Astrocyte of the spinal cord (primary cell): Measurements from ENCODE around the gene ZSCAN20.

ENCODE experiments used
- DNase-seq: peaks from one replicate; pipeline ENCODE4 v3.0.0; 2011; ENCODE audit warnings: low read depth, low spot score
- H3K4me3 ChIP-seq: 2 replicates; pipeline ENCODE4 v1.5.1; 2011; ENCODE audit warnings: low read depth, mild to moderate bottlenecking, low read length, moderate library complexity
- in situ Hi-C: cut with HindIII; loops from 2 replicates; pipeline ENCODE4 v1.10.0; 2017; ENCODE audit warnings: low sequenced_read_pairs
- TF ChIP-seq, protein P1 (sequence below): IDR thresholded peaks from 2 replicates; pipeline ENCODE4 v1.5.1; 2012; ENCODE audit warnings: low read depth, mild to moderate bottlenecking, low read length, inconsistent platforms

Gene ZSCAN20

DNA sequence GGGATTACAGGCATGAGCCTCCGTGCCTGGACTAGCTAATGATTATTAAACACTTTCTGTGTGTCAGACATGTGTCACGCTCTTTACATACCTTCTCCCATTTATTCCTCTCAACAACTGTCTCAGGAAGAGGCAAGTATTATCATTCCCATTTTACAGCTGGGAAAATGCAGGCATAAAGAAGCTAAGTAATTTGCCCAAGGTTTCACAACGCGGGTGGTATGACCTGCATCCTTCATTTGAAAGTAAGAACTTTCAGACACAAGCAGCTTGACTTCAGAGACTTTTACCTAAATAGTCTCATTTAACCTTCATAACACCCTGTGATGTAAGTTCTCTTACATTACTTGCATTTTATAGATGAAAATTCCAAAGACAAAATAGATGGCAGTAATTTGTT is 1.0 kb upstream of the ZSCAN20 start:
- no peak overlapping the region for H3K4me3 ChIP-seq
- DNase-seq: no peak
- TF ChIP-seq, protein P1, sequence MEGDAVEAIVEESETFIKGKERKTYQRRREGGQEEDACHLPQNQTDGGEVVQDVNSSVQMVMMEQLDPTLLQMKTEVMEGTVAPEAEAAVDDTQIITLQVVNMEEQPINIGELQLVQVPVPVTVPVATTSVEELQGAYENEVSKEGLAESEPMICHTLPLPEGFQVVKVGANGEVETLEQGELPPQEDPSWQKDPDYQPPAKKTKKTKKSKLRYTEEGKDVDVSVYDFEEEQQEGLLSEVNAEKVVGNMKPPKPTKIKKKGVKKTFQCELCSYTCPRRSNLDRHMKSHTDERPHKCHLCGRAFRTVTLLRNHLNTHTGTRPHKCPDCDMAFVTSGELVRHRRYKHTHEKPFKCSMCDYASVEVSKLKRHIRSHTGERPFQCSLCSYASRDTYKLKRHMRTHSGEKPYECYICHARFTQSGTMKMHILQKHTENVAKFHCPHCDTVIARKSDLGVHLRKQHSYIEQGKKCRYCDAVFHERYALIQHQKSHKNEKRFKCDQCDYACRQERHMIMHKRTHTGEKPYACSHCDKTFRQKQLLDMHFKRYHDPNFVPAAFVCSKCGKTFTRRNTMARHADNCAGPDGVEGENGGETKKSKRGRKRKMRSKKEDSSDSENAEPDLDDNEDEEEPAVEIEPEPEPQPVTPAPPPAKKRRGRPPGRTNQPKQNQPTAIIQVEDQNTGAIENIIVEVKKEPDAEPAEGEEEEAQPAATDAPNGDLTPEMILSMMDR: no peak
- in situ Hi-C loops: no loop called here

DNA sequence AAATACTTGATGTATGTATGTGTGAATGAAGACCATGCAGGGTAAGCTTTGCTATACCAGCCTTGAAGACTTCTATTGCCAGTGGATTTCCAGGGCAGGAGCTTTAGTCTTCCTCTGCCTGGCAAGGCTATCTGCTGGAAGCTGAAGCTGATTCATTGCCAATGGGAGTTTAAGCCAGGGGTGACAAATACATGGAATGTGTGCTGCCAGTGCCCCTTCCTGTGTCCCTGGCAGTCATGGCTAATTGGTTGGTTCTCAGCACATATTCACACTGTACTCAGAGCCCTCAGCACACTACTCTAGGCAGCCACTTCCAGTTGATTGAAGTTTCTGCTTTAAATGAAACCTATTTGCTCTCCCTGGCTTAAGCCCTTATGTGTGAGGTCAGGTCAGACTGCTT is 1.5 kb downstream of the ZSCAN20 start:
- DNase-seq: no peak
- TF ChIP-seq, protein P1: no peak
- H3K4me3 ChIP-seq: no peak overlapping the region
- in situ Hi-C loops: no loop called here

DNA sequence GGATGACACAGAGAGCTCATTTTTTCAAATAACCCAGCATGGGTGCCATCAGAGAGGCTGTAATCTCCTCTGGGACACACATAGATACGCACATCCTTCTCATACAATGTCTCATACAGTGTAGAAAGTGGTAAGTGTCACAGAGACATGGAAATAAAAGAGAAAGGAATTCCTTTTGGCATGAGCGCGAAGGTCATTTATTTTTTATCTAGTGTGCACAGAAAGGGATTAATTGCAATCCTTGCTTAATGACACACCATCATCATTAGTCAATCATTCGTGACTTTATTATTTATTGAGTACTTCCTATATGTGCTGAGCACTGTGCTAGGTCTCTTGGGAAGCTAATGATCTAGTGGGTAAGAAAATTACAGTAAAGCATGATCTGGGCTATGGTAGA is 5.0 kb downstream of the ZSCAN20 start:
- H3K4me3 ChIP-seq: no peak overlapping the region
- TF ChIP-seq, protein P1: no peak
- no peak for DNase-seq
- in situ Hi-C loops: no loop called here

DNA sequence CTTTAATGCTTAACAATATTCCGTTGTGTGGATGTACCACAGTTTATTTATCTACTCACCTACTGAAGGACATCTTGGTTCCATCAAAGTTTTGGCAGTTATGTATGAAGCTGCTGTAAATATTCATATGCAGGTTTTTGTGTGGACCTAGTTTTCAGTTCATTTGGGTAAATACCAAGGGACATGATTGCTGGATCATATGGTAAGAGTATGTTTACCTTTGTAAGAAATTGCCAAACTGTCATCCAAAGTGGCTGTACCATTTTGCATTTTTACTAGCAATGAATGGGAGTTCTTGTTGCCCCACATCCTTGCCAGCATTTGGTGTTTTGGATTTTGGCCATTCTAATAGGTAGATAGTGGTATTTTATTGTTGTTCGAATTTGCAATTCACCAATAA is 10.0 kb downstream of the ZSCAN20 start:
- DNase-seq: no peak
- in situ Hi-C loops: no loop called here
- TF ChIP-seq, protein P1: no peak
- no peak overlapping the region for H3K4me3 ChIP-seq

DNA sequence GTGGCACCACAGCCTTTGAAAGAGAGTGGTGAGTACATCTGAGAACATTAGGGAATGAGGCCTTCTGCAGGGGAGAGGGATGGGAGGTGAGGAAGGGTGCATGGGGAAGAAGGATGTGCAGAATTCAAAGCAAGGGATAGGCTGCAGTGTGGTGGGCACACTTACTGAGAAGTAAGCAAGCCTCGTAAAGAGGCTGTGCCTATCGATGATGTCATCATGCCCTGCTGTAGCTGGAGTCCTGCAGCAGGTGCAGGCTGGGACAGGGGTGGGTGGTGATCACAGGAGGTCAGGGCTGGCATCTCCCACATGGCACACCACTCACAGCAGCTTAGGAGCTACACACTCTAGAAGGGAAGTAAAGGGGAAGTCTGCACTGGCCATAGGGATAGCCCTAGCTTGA is 16.2 kb downstream of the ZSCAN20 start:
- DNase-seq: no peak
- no peak overlapping the region for H3K4me3 ChIP-seq
- TF ChIP-seq, protein P1: no peak
- in situ Hi-C loops: no loop called here

DNA sequence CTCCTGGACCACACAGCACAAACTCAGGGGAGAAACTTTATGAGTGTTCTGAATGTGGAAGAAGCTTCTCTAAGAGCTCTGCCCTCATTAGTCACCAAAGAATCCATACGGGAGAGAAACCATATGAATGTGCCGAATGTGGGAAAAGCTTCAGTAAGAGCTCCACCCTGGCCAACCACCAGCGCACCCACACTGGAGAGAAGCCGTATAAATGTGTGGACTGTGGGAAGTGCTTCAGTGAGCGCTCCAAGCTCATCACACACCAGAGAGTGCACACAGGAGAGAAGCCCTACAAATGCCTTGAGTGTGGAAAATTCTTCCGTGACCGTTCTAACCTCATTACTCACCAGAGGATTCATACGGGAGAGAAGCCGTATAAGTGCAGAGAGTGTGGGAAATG is 22.5 kb downstream of the ZSCAN20 start:
- no peak overlapping the region for H3K4me3 ChIP-seq
- TF ChIP-seq, protein P1: no peak
- in situ Hi-C loops: no loop called here
- DNase-seq: no peak

DNA sequence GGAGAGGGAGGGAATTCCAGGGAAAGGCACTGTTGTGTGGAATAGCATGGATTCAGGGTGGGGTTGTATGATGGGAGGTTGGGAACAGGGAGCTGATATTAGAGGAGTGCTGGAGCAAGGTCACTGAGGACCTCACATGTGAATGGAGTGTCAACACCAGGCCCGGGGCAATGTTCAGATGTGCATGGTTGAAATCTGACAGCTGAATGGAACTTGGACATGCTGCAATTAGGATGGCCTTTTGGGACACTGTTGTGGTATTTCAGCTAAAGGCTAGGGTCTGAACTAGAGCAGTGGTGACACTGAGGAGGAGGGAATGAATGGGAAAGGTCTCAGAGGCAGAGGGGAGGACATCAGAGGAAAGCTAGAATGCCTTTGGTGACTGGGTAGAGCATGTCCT is 25.0 kb downstream of the ZSCAN20 start:
- TF ChIP-seq, protein P1: no peak
- DNase-seq: no peak
- H3K4me3 ChIP-seq: no peak overlapping the region
- in situ Hi-C loops: no loop called here
